GM19395 (cell line): ENCODE measurements around the gene TIA1.

Source experiments
- ATAC-seq: cut with Tn5 transposase; IDR thresholded peaks from one replicate; pipeline ENCODE4 v1.9.1; 2021; ENCODE audit warnings: mild to moderate bottlenecking, moderate library complexity; ENCODE audit not compliant: unreplicated experiment

TIA1 gene

DNA sequence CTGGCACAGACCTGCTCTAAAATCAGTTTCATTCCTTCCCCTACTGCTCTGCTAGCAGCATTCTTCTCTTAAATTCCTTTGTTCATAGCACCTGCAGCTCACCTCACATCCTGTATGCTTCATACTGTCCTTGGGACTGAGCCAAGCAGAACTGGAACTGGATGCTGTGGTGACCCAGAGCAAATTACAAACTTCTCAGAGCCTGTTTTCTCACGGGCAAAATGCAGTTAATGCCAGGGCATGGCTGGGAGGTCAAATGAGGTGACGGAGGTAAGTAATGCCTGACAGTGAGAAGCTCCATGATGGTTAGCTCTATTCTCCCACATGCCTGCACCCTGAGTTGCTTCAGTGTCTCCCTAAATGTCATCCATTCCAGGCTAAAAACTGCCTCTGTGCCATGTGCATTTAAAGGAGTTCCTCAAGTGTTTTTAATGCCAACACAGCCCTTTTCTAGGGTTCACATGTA is 87.3 kb downstream of the TIA1 start:
- peak; percentile 58 for ATAC-seq

DNA sequence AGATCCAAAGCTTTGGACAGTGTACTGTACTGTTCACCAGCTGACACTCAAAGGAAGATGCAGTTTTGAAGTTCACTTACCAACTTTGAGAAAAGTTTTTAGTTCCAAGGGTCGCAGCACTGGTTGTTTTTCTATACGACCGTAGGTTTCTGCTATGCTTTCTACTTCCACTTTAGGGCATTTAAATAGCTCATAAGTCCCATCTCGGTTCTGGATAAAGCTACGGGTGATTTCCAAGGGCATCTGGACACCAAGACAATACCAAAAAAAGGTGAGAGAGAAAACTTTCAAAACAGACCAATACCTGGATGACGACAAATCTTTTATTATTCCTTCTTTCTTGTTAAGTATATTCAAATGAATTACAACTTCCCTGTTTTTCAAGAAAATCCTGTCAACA is 87.9 kb downstream of the TIA1 start:
- no peak for ATAC-seq
